HG03135 (cell line): ENCODE measurements around the gene VIT.
"Not testable (repeated sequence)": the region's sequence is repeated elsewhere in the genome, so short reads cannot be mapped to it uniquely, and the experiment has no call there.

Experiments
- ATAC-seq: cut with Tn5 transposase; IDR thresholded peaks from one replicate; pipeline ENCODE4 v1.9.1; 2021; ENCODE audit warnings: mild to moderate bottlenecking, moderate library complexity; ENCODE audit not compliant: unreplicated experiment

VIT gene

DNA sequence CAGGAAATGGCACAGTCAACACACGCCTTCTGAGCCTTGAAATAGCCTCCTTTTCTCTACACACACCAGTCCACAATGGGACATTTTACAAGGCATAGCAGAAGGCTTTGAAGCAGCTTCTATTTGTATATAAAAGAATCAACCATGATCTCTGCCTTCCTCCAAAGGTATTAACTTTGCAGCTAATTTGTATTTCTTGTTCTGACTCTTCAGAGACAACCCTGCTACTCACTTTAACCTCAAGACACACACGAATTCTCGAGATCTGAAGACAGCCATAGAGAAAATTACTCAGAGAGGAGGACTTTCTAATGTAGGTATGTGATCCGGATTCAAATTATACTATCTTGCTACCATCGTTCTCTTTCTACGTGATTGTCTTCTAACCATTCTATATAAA is 104.6 kb downstream of the VIT start:
- no peak for ATAC-seq

DNA sequence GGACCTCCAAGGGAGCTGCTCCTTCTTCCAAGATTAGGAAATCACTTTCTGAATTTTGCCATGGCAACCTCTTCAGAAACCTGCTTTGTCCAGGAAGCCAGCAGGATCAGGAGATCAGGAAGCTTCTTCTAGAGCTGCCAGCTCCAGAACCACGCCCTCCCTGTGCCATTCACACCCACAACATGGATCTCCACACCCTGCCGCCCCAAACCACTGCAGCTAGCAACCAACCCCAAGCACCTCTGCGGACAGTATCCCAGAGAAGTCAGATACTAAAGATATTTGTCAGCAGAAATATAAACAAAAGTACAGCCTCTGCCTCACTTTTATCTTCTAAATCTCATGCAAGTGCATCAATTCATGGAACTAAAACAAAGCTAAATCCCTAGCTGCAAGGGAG is 106.4 kb downstream of the VIT start:
- no peak for ATAC-seq

DNA sequence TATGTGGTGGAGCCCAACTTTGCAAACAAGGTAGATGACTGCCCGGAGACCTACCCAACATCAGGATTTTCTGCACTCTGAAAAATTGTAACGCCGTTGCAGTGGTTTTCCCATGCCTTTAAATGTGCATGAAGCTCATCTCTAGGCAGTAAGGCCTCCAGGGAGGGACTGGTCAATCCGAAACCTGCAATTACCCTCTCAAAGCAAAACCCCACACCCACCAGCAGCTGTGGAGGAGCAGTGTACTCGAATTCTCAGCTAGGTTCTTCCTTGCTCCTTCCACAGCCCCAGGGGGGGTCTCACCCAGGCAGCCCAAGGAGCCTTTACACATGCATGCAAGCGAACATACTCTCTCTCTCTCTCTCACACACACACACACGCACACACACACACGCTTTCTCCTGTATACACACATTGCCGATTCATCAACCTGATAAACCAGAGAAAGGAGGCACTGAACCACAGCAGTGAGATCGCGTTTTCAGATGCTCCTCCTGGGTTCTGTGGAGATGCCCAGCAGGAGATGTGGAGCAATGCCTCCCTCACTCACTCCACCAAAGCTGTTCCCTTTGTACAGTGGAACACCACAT is 109.2 kb downstream of the VIT start:
- ATAC-seq = no peak

DNA sequence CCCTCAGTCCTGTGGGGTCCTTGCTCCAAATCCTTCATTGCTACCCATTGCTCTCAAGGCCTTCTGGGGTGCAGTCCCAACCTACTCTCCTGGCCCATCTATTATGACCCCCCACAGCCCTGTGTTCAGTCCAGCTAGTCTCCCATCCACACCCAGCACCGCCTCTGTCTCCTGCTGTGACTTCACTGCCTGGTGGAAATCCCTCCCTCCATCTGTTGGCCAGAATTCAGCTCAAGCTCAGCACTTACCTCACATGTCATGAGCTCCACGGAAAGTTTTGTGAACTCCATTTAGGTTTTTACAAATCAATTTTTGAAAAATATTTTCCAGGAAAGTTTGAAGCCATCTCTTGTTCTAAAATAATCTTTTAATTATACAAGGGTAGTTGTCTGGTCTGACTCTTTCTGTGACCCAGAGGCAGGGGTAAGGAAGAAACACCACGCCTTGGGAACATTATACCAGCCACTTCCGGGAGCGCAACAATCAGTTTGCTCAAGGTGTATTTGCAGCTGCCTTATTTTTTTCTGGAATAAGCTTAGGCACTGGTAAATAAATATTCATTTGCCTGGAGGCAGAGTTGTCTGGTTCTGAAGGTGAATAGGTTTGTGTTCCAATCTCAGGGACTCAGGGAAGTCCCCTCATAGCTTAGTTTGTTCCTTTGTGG is 110.8 kb downstream of the VIT start:
- no peak for ATAC-seq

DNA sequence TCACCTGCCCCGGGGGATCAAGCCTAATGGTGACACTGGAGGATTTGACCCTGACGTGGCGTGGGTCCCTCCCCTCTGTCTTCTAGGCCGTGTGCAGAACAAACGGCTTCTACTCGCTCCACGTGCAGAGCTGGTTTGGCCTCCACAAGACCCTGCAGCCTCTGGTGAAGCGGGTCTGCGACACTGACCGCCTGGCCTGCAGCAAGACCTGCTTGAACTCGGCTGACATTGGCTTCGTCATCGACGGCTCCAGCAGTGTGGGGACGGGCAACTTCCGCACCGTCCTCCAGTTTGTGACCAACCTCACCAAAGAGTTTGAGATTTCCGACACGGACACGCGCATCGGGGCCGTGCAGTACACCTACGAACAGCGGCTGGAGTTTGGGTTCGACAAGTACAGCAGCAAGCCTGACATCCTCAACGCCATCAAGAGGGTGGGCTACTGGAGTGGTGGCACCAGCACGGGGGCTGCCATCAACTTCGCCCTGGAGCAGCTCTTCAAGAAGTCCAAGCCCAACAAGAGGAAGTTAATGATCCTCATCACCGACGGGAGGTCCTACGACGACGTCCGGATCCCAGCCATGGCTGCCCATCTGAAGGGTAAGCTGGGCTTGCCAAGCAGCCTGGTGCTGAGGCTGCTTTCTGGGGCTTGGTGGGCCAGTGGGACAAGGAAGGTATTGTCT is 112.0 kb downstream of the VIT start:
- ATAC-seq = no peak

DNA sequence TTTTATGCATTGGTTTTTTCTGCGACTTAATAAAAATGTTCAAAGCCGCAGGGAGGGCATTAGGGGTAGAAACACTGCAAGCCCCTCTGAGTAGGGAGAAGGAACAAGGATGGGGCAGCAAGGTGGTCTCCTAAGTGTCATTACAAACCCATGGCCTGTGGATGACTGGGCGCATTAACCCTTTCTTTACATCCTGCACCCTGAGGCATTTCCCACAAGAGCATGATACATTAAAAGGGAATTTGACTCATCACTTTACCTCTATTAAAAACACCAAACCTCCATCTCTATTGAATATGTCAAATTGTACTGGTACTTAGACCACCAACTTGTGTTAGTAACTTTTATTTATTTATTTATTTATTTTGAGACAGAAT is 112.5 kb downstream of the VIT start:
- no peak for ATAC-seq

DNA sequence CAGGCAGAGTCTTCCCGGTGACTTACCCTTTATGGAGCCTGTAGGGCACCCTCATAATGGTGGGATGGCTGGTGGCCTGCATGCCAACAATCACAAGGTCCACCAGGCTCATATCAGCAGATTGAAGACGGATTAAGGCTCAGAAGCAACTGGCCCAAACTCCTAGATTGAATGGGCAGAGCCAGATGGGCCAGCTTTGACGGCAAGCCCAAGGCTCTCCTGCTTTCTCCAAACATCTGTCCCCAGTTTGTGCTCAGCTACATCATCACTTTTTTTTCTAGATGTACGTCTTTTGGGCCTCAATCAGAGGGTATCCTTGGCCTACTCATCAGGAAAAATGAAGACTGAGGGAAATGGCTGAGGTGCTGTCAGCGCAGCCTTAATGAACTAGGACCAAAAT is 114.6 kb downstream of the VIT start:
- no peak for ATAC-seq

DNA sequence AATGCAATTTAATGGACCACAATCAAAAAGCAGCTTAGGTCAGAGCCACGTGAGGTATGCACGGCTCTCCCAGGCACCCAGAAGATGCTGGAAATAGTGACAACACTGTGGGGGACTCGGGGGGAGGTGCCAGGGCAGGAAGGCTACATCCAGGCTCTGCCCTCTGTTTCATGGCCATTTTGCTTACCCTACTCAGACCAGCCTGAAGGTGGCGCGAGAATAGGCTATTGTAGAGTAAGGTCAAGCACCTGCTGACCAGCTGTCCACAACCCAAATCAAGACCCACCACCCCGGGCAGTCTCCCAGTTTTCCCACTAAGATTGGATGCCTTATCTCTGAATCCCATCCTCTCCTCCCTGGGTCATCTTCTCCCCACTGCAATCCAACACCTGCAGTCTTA is 115.7 kb downstream of the VIT start:
- ATAC-seq = no peak

DNA sequence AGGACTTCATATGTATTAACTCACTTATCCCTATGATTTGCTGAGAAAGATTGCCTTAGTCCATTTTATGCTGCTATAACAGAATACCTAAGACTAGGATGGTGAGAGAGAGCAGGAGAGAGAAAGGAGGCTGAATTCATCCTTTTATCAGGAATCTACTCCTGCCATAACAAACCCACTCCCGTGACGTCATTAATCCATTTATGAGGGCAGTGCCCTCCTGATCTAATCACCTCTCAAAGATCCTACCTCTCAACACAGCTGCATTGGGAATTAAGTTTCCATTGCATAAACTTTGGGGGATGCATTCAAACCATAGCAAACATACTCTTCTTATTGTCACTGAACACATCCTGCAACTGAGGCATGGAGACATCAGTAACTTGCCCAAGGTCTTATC is 122.0 kb downstream of the VIT start:
- ATAC-seq = no peak

DNA sequence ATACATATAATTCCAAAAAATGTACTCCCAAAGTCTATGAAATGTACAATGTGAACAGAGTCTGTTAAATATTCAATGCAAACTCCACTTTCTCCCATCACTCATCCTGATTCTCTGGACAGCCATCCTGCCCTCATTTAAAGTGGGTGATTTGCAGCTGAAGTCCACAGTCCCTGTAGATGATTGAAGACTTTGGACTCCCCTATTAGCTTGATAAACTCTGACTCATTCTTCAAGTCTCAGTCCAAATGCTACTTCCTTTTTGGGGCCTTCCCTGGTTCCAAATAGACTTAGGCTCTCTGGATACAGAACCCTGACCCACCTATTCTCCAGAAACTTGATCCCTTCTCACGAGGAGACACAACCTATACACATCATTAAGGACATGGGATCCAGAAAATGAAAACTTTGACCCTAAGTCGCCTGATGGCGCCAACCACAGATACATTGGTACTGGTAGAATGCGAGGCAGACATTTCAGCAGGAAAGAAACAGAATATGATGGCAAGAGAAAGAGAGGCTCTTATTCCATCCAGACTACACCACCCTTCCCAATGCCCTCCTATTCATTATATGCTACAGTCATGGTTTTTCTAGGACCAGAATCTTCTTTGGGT is 122.7 kb downstream of the VIT start:
- no peak for ATAC-seq

DNA sequence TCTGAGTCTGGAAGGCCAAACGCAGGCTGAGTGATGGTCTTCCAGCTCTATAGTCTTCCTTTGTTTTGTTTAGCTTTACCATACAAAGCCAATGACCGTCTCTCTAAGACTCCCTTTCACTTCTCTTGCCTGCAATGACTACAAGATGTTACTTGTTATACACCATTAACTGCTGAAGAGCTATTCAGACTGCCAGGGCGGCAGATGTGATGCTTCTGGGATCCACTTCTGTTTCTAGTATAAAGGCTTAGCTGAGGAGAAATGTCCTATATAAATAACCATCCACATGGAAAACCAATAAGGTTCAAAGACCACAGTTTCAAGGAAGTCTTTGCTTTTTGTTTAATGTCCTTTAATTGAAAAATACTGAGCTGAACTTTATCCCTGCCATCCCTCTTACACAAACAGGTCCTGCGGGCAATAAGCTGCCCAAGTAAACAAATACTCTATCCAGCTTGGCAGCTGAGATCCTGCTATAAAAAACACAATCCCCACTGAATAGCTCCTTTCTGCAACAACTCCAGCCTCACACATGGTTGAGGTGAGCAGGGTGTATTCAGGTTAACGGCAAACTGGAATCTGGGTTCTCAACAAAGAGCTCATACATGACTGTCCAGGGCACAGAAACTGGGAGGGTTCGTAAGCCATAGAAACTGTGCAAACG is 124.6 kb downstream of the VIT start:
- ATAC-seq = no peak

DNA sequence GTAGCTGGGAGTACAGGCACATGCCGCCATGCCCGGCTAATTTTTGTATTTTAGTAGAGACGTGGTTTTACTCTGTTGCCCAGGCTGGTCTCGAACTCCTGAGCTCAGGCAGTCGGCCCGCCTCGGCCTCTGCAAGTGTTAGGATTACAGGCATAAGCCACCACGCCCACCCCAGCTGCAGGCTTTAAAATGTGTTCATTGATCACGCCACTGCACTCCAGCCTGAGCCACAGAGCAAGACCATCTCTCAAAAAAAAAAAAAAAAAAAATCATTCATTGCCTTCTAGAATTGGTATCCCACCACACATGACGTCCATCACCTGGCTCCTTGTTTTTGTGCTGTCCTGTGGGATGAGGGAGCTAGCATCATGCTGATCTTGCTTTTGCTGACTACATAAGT is 127.4 kb downstream of the VIT start:
- no peak for ATAC-seq

DNA sequence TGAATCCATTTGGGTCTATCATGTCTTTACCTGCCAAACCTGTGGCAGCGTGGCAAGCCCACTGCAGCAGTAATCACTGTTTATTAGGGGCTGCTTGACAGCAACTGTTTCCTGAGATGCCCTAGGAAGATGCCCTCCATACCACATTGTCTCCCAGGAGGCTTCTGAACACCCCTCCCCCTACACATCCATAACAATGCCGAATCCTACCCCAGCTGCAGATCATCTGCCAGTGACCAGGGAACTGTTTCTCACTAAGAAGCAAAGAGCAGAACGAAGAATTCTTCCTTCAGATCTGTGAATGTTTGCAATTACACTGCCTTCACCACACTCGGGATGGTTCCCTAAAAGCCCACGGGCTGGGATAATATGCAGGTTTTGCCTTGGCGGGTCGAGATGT is 127.8 kb downstream of the VIT start:
- no peak for ATAC-seq

DNA sequence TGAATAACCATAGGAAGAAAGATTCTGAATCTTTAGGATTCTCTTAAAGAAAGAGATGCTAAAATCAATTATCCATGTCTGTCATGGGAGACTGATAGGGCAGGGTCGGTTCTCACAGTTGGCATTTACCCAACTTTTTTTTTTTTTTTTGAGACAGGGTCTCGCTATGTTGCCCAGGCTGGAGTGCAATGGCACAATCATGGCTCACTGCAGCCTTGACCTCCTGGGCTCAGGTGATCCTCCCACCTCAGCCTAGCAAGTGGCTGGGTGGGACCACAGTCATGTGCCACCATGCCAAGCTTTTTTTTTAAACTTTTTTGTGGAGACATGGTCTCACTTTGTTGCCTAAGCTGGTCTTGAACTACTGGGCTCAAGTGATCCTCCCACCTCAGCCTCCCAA is 128.2 kb downstream of the VIT start:
- ATAC-seq = not testable (repeated sequence)

DNA sequence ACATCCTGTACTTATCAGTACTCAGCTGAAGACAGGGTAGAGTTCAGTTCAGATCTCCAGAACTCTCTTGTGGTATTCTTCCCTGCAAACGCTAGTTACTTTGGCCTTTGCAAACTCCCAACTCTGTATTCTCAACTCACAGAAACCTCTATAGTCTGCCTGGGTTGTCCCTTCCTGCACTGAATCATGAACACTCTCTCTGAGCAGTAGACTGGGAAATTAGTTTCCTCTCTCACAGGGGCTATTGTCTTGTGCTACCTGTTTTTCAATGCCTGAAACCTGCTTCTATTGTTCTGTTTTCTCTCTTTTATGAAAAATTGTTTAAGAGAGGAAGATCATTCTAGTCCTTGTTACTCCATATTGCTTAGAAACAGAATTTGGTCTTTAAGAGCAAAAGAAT is 134.7 kb downstream of the VIT start:
- no peak for ATAC-seq

DNA sequence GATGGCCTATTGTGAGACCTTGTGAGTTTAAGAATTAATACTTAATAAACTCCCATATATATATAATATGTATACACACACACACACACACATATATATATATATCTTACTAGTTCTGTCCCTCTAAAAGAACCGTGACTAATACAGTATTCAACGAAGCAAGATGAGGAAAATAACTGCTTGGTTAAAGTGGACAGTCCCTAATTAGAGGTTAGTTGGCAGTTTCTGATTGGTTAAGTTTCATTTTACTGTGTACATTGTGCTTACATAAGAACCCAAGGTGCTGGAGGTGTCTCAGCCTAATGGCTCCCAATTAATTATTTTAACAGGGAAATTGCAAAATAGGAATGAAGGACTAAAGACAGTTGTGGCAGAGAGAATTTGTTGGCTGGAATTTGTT is 137.7 kb downstream of the VIT start:
- ATAC-seq = no peak

DNA sequence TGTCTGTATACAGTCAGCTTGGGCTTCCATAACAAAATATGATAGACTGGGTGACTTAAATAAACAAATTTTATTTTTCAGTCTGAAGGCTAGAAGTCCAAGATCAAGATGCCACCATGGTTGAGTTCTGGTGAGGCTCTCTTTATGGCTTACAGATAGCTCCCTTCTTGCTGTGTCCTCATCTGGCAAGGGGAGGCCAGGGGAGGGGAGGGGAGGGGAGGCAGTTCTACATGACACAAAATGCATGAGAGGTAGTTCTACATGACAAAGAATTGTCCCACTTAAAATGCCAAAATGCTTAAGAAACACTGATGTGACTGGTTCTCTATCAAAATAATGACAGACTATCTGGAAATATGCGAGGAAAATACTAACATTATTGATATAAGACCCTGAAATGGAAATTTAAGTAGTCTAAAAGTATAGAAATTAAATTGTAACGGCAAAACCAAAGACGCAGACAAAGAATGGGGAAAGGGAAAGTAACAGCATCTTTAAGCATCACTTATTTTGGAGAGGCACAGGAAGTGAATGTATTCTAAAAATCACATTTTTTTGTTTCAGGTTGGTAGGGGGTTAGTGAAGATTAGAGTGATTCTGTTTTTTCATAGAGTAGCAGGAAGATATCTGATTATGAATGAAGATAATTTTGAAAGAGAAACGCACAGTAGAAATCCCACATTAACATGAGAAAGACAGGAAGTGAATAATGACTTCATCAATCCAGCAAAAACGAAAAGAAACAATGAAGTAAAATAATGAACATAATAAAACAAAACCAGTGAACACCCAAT is 138.4 kb downstream of the VIT start:
- no peak for ATAC-seq

DNA sequence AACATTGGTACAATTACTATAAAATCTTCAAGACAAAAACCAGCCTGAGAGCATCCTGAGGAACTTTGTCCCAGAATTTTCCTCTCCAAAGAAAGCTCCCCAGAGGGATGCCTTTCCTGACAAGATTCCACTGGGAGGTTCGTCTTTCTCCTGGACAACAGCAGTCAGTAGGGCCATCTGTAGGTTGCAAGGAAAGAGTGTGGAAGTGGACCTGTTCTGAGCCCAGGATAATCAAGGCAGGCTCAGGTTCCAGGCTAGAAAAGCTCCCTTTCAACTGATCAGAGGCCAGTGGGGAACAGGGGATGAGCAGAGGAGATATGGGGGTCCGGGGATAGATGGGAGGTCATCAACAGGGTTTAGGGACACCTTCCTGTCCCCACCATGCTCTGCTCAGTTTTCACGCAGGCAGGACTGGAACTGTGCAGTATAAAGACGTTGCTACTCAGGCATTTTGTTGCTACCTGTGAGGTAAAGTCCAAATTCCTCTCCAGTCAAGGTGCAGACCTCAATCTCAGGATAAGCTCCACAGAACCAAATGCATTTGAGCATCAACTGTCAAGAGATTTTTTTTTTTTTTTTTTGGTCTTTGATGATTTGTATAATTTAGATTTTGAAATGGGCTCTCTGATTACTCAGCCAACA is 143.6 kb downstream of the VIT start:
- no peak for ATAC-seq

DNA sequence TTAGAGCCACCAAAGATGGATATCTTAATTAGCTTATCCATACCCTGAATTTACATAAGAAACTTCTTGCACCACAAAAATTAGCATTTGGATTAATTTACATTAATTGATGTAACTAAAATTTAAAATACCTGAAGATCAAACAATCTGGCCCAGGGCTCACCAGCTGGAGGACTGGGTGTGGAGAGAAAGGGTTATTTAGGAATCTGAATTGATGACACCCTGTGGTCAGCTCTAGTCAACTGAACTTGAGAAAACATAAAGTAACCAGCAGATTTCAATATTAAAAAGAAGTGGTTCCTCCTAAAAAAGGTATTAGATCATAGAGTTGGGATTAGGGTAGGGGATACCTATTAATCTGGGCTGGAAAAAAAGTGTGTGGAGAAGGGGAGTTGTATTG is 147.3 kb downstream of the VIT start:
- no peak for ATAC-seq

DNA sequence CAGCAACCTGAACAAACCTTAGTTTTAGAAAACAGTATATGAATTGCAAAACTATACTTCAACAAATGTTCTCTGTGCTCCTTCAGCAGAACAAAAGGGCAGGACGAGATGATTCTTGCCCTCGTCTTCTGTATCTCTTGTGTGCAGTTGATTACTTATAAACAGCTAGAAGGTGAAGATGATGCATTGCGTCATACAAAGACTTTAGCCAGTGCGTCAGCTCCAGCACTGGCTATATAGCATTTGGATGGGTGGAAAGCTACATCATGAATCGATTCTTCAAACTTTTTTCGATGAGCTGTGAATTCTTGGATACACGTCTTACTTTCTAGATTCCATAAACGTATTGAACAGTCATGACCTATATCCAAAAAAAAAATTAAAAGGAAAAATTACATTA is 152.8 kb downstream of the VIT start:
- no peak for ATAC-seq
